ENCODE results near the gene RBMS2. TPM values are rescaled to one million over a fixed set of nuclear protein-coding genes. Genes with fewer than 3 reads are reported as not detected.
A peak's percentile ranks its signal among the peaks of the same experiment; 100 is the strongest.

RBMS2 gene
- total and polyA plus RNA-seq, 9 of the 15 experiments (the other 6 are each of a cell fraction or from before 2014, with no cell fraction given) = 0.08 to 10.5 (median 0.31) TPM

GRCh38 chr12:56630180-56630632 is 108.6 kb downstream of the RBMS2 start, which contains the start of gene BAZ2A (continued):
- peak; percentile 60; the same call in 1 of the 2 replicates for TF ChIP-seq ZBTB40 (IDR thresholded peaks at IDR 0.05)
- TF ChIP-seq ZBTB40 (CRISPR knock-in tag; IDR thresholded peaks at IDR 0.05) = no peak
- peak; percentile 98 for TF ChIP-seq TOE1 (IDR thresholded peaks at IDR 0.05; ENCODE audit: borderline replicate concordance)
- TF ChIP-seq TOE1 (CRISPR knock-in tag; IDR thresholded peaks at IDR 0.05; ENCODE audit: borderline replicate concordance, low read depth) = no peak
- 0 out of 2 replicates have a peak, but pooled peaks have one; percentile 50 for TF ChIP-seq ARID1B (IDR thresholded peaks at IDR 0.05)
- TF ChIP-seq MXI1 (IDR thresholded peaks at IDR 0.05; ENCODE audit: low read depth, low read length) = peak; percentile 51
- TF ChIP-seq BCL6 (CRISPR knock-in tag; IDR thresholded peaks at IDR 0.05) = no peak
- peak; percentile 59 for TF ChIP-seq HCFC1 (IDR thresholded peaks at IDR 0.05; ENCODE audit: low read depth, low read length)
- peak; percentile 77 for TF ChIP-seq ZNF263 (CRISPR knock-in tag; IDR thresholded peaks at IDR 0.05; ENCODE audit: borderline replicate concordance)
- TF ChIP-seq ZNF699 (CRISPR knock-in tag; IDR thresholded peaks at IDR 0.05; ENCODE audit: insufficient replicate concordance) = no peak
- no peak for TF ChIP-seq ID3 (CRISPR knock-in tag; IDR thresholded peaks at IDR 0.05)
- no peak for TF ChIP-seq ID3 (tag; IDR thresholded peaks at IDR 0.05)
- no peak for TF ChIP-seq HEY1 (CRISPR knock-in tag; IDR thresholded peaks at IDR 0.05; ENCODE audit: borderline replicate concordance)
- TF ChIP-seq NCOR1 (IDR thresholded peaks at IDR 0.05) = peak; percentile 32; the same call in 1 of the 2 replicates
- TF ChIP-seq ZNF740 (CRISPR knock-in tag; IDR thresholded peaks at IDR 0.05) = 0 out of 2 replicates have a peak, but pooled peaks have one; percentile 58
- TF ChIP-seq ZNF740 (tag; IDR thresholded peaks at IDR 0.05) = no peak; a peak in 1 of 4 replicates
- TF ChIP-seq YY1 (IDR thresholded peaks at IDR 0.05; ENCODE audit: borderline replicate concordance in 1 of 3, control insufficient read depth in 1 of 3, extremely low read depth in 1 of 3, insufficient read depth in 3 of 3, insufficient read length in 1 of 3, insufficient replicate concordance in 2 of 3, low read depth in 1 of 3, low read length in 2 of 3) = peak; percentile 69 to 94 (median 90)
- TF ChIP-seq ZSCAN29 (IDR thresholded peaks at IDR 0.05) = no peak
- TF ChIP-seq PHF20 (IDR thresholded peaks at IDR 0.05; ENCODE audit: partially characterized antibody) = peak; percentile 47

All from K562 (cell line).